HG03558 (cell line): Measurements from ENCODE around the gene TMEM200C.

Source experiments
- ATAC-seq: cut with Tn5 transposase; IDR thresholded peaks from one replicate; pipeline ENCODE4 v1.9.1; 2021; ENCODE audit warnings: moderate number of reproducible peaks; ENCODE audit not compliant: unreplicated experiment; ENCODE audit errors: extremely low read depth

Gene TMEM200C

GRCh38 chr18:5840547-5840946 lies 54.8 kb downstream of the TMEM200C start:
- no peak for ATAC-seq

DNA sequence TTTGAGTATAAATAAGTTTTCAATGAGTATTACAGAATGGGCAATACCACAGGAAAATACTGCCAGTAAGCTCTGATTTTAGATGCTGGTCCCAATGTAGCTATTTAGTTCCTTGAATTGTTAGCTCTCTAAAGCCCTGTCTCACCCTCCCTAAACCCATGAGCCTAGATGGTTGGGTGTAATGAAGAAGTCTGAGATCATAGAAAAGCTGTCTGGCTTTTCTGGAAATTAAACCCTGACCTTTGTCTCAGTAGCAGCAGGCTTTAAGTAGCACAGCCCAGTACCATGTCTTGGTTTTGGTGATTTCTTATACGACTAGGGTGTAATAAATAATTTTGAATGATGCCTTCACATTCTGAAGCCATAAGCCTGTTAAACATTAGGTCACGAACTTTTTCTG lies 55.3 kb downstream of the TMEM200C start:
- no peak for ATAC-seq

GRCh38 chr18:5839102-5839501 lies 56.2 kb downstream of the TMEM200C start:
- no peak for ATAC-seq
